Measurements from ENCODE around the gene PARVA. TPM values are rescaled to one million over a fixed set of nuclear protein-coding genes. Genes with fewer than 3 reads are reported as not detected.

Gene PARVA, protein sequence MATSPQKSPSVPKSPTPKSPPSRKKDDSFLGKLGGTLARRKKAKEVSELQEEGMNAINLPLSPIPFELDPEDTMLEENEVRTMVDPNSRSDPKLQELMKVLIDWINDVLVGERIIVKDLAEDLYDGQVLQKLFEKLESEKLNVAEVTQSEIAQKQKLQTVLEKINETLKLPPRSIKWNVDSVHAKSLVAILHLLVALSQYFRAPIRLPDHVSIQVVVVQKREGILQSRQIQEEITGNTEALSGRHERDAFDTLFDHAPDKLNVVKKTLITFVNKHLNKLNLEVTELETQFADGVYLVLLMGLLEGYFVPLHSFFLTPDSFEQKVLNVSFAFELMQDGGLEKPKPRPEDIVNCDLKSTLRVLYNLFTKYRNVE
- total RNA-seq = 44.1 and 54.2 TPM in 2 replicates

DNA sequence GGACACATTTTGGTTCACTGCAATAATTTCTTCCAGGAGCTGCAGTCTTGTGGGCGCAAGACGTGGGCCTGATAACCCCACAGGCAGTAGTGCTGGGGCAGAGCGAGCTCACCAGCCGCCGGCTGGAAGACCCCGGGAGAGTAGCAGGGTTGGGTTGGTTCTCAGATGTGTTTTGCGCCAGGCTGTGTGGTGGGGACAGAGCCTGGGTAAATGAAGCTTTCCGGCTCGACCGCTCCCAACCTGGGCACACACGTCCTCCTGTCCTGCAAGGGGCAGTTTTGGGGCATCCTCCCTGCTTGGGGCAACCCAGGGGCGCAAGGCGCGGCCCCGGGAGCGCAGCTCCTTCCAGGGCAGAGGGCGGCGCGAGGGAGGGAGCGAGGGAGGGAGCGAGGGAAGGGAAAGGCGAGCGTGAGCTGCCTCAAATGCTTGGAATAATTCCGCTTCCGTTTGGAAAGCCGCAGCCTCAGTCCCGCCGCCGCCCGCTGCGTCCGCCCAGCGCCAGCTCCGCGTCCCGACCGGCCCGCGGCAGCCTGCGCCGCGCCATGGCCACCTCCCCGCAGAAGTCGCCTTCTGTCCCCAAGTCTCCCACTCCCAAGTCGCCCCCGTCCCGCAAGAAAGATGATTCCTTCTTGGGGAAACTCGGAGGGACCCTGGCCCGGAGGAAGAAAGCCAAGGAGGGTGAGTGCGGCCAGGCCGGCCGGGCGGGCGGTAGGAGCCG lies at the start of gene PARVA:
Gene PARVA, plus strand, starts transcription at position 466 of the 718 bp plus-strand sequence. Its CDS starts 77 bp downstream, at position 543.

Data from myometrial cell (primary cell).